ENCODE measurements around the gene AMIGO2.
A peak's percentile ranks its signal among the peaks of the same experiment; 100 is the strongest.

AMIGO2 gene

GRCh38 chr12:47097276-47097896 is 17.6 kb upstream of the AMIGO2 start:
- DNase-seq (ENCODE audit: extremely low read depth, low read depth), result peak; percentile 40
- TF ChIP-seq CTCF (IDR thresholded peaks at IDR 0.05; ENCODE audit: low read depth, low read length), result no peak

- DNase-seq (ENCODE audit: extremely low read depth, low read depth), result no peak
- no peak for TF ChIP-seq CTCF (IDR thresholded peaks at IDR 0.05; ENCODE audit: low read depth, low read length)
These were observed 15.9 kb upstream of the AMIGO2 start for GRCh38 chr12:47095446-47096236.

- no peak for DNase-seq (ENCODE audit: extremely low read depth, low read depth)
- no peak for TF ChIP-seq CTCF (IDR thresholded peaks at IDR 0.05; ENCODE audit: low read depth, low read length)
These were observed 15.0 kb upstream of the AMIGO2 start for GRCh38 chr12:47094804-47095203.

GRCh38 chr12:47091009-47091408 is 11.2 kb upstream of the AMIGO2 start:
- no peak for DNase-seq (ENCODE audit: extremely low read depth, low read depth)
- TF ChIP-seq CTCF (IDR thresholded peaks at IDR 0.05; ENCODE audit: low read depth, low read length), result no peak

- no peak for DNase-seq (ENCODE audit: extremely low read depth, low read depth)
- no peak for TF ChIP-seq CTCF (IDR thresholded peaks at IDR 0.05; ENCODE audit: low read depth, low read length)
These were observed 8.5 kb upstream of the AMIGO2 start for GRCh38 chr12:47088021-47088944.

GRCh38 chr12:47087088-47087688 is 7.4 kb upstream of the AMIGO2 start:
- no peak for TF ChIP-seq CTCF (IDR thresholded peaks at IDR 0.05; ENCODE audit: low read depth, low read length)
- DNase-seq (ENCODE audit: extremely low read depth, low read depth), result no peak
